GM23248 (cell line): ENCODE measurements around the gene FMN2.

ENCODE experiments used
- EZH2 ChIP-seq: fragments of 200-600 bp; sonication (generic); IDR thresholded peaks from 2 replicates; pipeline ENCODE4 v1.6.1; 2018; ENCODE audit warnings: antibody characterized with exemption, mild to moderate bottlenecking; ENCODE audit not compliant: insufficient read depth, poor library complexity, severe bottlenecking
- EZH2phosphoT487 ChIP-seq: fragments of 200-600 bp; sonication (generic); IDR thresholded peaks from 2 replicates; pipeline ENCODE4 v1.6.1; 2018; ENCODE audit warnings: antibody characterized with exemption, moderate library complexity, mild to moderate bottlenecking, low read depth; ENCODE audit not compliant: insufficient read depth

- TF ChIP-seq EZH2: no peak
- no peak for TF ChIP-seq EZH2phosphoT487
These were observed 363.6 kb downstream of the FMN2 start for GRCh38 chr1:240455228-240455821.
